ENCODE data around the gene ELMO1. TPM values are rescaled to one million over a fixed set of nuclear protein-coding genes. Genes with fewer than 3 reads are reported as not detected.

ELMO1 gene
- total RNA-seq, 1 experiment from 2014 or later, result 1.1 TPM

DNA sequence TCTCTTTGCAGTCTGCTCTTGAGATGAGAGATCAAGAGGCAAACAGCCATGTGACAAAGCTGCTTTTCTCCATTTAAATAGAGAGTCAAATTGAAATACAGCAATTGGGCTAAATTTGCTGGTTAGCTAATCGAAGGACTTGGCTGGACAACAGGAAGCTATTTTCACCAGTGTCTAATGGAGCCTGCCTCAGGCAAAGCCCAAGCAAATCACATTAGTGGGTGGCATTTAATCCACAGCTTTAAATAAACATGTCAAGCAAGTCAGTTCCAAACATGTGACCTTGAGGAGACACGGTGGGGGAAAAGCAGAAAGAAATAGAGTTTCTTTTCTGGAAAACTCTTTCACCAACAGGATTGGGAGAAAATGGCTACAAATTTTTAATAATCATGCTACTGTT, 543.9 kb downstream of the ELMO1 start (continued):
- TF ChIP-seq, protein P1, sequence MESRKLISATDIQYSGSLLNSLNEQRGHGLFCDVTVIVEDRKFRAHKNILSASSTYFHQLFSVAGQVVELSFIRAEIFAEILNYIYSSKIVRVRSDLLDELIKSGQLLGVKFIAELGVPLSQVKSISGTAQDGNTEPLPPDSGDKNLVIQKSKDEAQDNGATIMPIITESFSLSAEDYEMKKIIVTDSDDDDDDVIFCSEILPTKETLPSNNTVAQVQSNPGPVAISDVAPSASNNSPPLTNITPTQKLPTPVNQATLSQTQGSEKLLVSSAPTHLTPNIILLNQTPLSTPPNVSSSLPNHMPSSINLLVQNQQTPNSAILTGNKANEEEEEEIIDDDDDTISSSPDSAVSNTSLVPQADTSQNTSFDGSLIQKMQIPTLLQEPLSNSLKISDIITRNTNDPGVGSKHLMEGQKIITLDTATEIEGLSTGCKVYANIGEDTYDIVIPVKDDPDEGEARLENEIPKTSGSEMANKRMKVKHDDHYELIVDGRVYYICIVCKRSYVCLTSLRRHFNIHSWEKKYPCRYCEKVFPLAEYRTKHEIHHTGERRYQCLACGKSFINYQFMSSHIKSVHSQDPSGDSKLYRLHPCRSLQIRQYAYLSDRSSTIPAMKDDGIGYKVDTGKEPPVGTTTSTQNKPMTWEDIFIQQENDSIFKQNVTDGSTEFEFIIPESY (IDR thresholded peaks at IDR 0.05; ENCODE audit: extremely low read depth, insufficient replicate concordance, low read length), result no peak

DNA sequence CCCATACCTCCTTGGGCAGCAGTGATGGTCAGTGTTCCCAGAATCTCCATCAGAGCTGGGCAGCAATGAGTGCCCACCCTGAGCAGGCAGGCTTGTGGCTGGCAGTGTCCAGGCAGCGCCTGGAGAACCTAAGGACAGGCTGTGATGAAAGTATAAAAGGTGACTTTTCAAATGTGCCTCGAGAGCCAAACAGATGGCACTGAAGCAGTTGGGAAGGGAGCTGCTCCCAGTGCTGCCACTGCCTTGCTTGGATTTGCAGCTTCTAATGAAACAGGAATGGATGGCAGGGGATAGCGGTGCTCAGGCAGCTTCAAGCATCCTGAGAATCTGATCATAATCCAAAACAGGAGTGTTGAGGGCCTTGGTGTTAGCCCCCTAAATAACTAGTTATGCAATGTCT, 544.6 kb downstream of the ELMO1 start:
- H3K79me2 ChIP-seq (ENCODE audit: insufficient read depth, low read length), result no peaks in the 10 kb centered on the region
- no peaks in the 10 kb centered on the region for H3K9me2 ChIP-seq (ENCODE audit: insufficient read depth)
- H3K27me3 ChIP-seq (ENCODE audit: insufficient read depth, low read length), result 0 out of 2 replicates have a peak, but pooled peaks cover 4% of the 10 kb centered on the region
- ChIA-PET POLR2A (no interaction called here), CTCF (no interaction called here), RAD21 (ENCODE audit: low non-redundant PET in 1 of 2, low total read pairs in 2 of 2, uncharacterized antibody in 2 of 2, unreplicated experiment in 2 of 2) (no interaction called here)
- no peaks in the 10 kb centered on the region for H3K9me3 ChIP-seq (ENCODE audit: control insufficient read depth in 1 of 2, insufficient read depth in 1 of 2, low read depth in 1 of 2, low read length in 2 of 2)
- TF ChIP-seq ELF1 (IDR thresholded peaks at IDR 0.05; ENCODE audit: borderline replicate concordance, low read depth) (no peak), POLR2AphosphoS5 (IDR thresholded peaks at IDR 0.05; ENCODE audit: low read depth, low read length) (no peak), SRF (IDR thresholded peaks at IDR 0.05; ENCODE audit: low read depth) (no peak), EZH2phosphoT487 (IDR thresholded peaks at IDR 0.05; ENCODE audit: borderline replicate concordance) (no peak), SIN3A (IDR thresholded peaks at IDR 0.05; ENCODE audit: low read depth) (no peak), RAD21 (IDR thresholded peaks at IDR 0.05; ENCODE audit: low read depth) (no peak), EZH2 (IDR thresholded peaks at IDR 0.05) (no peak), CBX3 (IDR thresholded peaks at IDR 0.05; ENCODE audit: low read depth) (no peak), JUND (IDR thresholded peaks at IDR 0.05) (no peak), ZNF274 (IDR thresholded peaks at IDR 0.05; ENCODE audit: low read depth, low read length) (no peak), SP1 (IDR thresholded peaks at IDR 0.05; ENCODE audit: low read depth) (no peak), ZFX (IDR thresholded peaks at IDR 0.05) (no peak), POLR2A (IDR thresholded peaks at IDR 0.05; ENCODE audit: borderline replicate concordance, extremely low read depth, insufficient read depth, insufficient read length) (no peak), FOSL1 (IDR thresholded peaks at IDR 0.05; ENCODE audit: low read depth) (no peak), EGR1 (IDR thresholded peaks at IDR 0.05; ENCODE audit: low read depth) (no peak), CEBPB (IDR thresholded peaks at IDR 0.05; ENCODE audit: low read depth) (no peak)
- TF ChIP-seq, protein P1 (IDR thresholded peaks at IDR 0.05; ENCODE audit: extremely low read depth, insufficient replicate concordance, low read length), result no peak
- TF ChIP-seq, protein P2, sequence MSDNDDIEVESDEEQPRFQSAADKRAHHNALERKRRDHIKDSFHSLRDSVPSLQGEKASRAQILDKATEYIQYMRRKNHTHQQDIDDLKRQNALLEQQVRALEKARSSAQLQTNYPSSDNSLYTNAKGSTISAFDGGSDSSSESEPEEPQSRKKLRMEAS (IDR thresholded peaks at IDR 0.05), result no peak
- TF ChIP-seq, protein P3, sequence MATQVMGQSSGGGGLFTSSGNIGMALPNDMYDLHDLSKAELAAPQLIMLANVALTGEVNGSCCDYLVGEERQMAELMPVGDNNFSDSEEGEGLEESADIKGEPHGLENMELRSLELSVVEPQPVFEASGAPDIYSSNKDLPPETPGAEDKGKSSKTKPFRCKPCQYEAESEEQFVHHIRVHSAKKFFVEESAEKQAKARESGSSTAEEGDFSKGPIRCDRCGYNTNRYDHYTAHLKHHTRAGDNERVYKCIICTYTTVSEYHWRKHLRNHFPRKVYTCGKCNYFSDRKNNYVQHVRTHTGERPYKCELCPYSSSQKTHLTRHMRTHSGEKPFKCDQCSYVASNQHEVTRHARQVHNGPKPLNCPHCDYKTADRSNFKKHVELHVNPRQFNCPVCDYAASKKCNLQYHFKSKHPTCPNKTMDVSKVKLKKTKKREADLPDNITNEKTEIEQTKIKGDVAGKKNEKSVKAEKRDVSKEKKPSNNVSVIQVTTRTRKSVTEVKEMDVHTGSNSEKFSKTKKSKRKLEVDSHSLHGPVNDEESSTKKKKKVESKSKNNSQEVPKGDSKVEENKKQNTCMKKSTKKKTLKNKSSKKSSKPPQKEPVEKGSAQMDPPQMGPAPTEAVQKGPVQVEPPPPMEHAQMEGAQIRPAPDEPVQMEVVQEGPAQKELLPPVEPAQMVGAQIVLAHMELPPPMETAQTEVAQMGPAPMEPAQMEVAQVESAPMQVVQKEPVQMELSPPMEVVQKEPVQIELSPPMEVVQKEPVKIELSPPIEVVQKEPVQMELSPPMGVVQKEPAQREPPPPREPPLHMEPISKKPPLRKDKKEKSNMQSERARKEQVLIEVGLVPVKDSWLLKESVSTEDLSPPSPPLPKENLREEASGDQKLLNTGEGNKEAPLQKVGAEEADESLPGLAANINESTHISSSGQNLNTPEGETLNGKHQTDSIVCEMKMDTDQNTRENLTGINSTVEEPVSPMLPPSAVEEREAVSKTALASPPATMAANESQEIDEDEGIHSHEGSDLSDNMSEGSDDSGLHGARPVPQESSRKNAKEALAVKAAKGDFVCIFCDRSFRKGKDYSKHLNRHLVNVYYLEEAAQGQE (IDR thresholded peaks at IDR 0.05; ENCODE audit: low read depth), result no peak
- TF ChIP-seq, protein P4, sequence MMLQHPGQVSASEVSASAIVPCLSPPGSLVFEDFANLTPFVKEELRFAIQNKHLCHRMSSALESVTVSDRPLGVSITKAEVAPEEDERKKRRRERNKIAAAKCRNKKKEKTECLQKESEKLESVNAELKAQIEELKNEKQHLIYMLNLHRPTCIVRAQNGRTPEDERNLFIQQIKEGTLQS (IDR thresholded peaks at IDR 0.05), result no peak
- BruUV-seq (replicated peaks), result no TSS peak
- no peak overlapping the region for H3K4me3 ChIP-seq (replicated peaks in 1 of 2; ENCODE audit: low read depth in 1 of 2, low read length in 2 of 2)
- no peak overlapping the region for H2AFZ ChIP-seq (ENCODE audit: low read depth, low read length, poor library complexity, severe bottlenecking)
- H3K4me1 ChIP-seq (ENCODE audit: control insufficient read depth in 1 of 2, insufficient read depth in 2 of 2, low read length in 2 of 2), result no peaks in the 10 kb centered on the region
- H3K36me3 ChIP-seq (ENCODE audit: control insufficient read depth in 1 of 2, insufficient read depth in 2 of 2, low read length in 2 of 2), result no peaks in the 10 kb centered on the region
- DNase-seq (ENCODE audit: low read depth, low spot score) (no peak), ATAC-seq (no peak)
- no peak overlapping the region for H3K4me2 ChIP-seq (ENCODE audit: low read length)
- H3K9ac ChIP-seq (ENCODE audit: low read length), result no peak overlapping the region
- H3K27ac ChIP-seq (ENCODE audit: low read depth, low read length), result no peak overlapping the region
- no peaks in the 10 kb centered on the region for H4K20me1 ChIP-seq (ENCODE audit: insufficient read depth)
- intact Hi-C loops (cut with micrococcal nuclease), result no loop called here
